HEK293T (cell line): ENCODE data around the gene ANKRD11.

Experiments
- CTCF ChIA-PET: fragments of 350-600 bp; formaldehyde crosslinking; extraction: SDS; loops from one replicate; lab custom pipeline; 2021; ENCODE audit warnings: antibody characterized with exemption, inconsistent platforms; lab: Yijun Ruan, JAX
- POLR2A ChIA-PET: fragments of 350-600 bp; formaldehyde crosslinking; extraction: SDS; loops from one replicate; lab custom pipeline; 2020; ENCODE audit warnings: antibody characterized with exemption, inconsistent platforms; lab: Yijun Ruan, JAX
- DNase-seq: peaks from one replicate; pipeline ENCODE4 v3.0.0; 2012; ENCODE audit warnings: mixed read lengths; ENCODE audit errors: extremely low spot score
- ARNT ChIP-seq: fragments of 450-650 bp; IDR thresholded peaks from 2 replicates; pipeline ENCODE4 v1.6.1; 2017; ENCODE audit warnings: mild to moderate bottlenecking
- BHLHE40 ChIP-seq: fragments of 450-650 bp; IDR thresholded peaks from 2 replicates; pipeline ENCODE4 v1.6.1; 2016; ENCODE audit warnings: mild to moderate bottlenecking, moderate library complexity, borderline replicate concordance
- CTBP1 ChIP-seq: fragments of 450-650 bp; IDR thresholded peaks from 2 replicates; pipeline ENCODE4 v1.6.1; 2016; ENCODE audit warnings: borderline replicate concordance
- ELF4 ChIP-seq: fragments of 450-650 bp; IDR thresholded peaks from 2 replicates; pipeline ENCODE4 v1.6.1; 2017; ENCODE audit warnings: antibody characterized with exemption
- FOXA1 ChIP-seq: fragments of 450-650 bp; IDR thresholded peaks from 2 replicates; pipeline ENCODE4 v1.6.1; 2016; ENCODE audit warnings: mild to moderate bottlenecking
- FOXK2 ChIP-seq: fragments of 450-650 bp; IDR thresholded peaks from 2 replicates; pipeline ENCODE4 v1.6.1; 2016; ENCODE audit warnings: mild to moderate bottlenecking
- FOXM1 ChIP-seq: fragments of 450-650 bp; IDR thresholded peaks from 2 replicates; pipeline ENCODE4 v1.6.1; 2017; ENCODE audit warnings: mild to moderate bottlenecking, borderline replicate concordance
- HDGF ChIP-seq: fragments of 450-650 bp; IDR thresholded peaks from 2 replicates; pipeline ENCODE4 v1.6.1; 2017; ENCODE audit warnings: antibody characterized with exemption, borderline replicate concordance
- L3MBTL2 ChIP-seq: fragments of 450-650 bp; conservative IDR thresholded peaks from 2 replicates; pipeline ENCODE4 v1.6.1; 2016; ENCODE audit warnings: mild to moderate bottlenecking
- LEF1 ChIP-seq: fragments of 450-650 bp; IDR thresholded peaks from 2 replicates; pipeline ENCODE4 v1.6.1; 2017; ENCODE audit warnings: mild to moderate bottlenecking, borderline replicate concordance
- NFRKB ChIP-seq: fragments of 450-650 bp; IDR thresholded peaks from 2 replicates; pipeline ENCODE4 v1.6.1; 2016; ENCODE audit warnings: mild to moderate bottlenecking, moderate library complexity
- PKNOX1 ChIP-seq: fragments of 450-650 bp; IDR thresholded peaks from 2 replicates; pipeline ENCODE4 v1.6.1; 2016
- SP1 ChIP-seq: fragments of 450-650 bp; IDR thresholded peaks from 2 replicates; pipeline ENCODE4 v1.6.1; 2017
- SUZ12 ChIP-seq: fragments of 450-650 bp; IDR thresholded peaks from 2 replicates; pipeline ENCODE4 v1.6.1; 2016; ENCODE audit warnings: mild to moderate bottlenecking
- TARDBP ChIP-seq: fragments of 450-650 bp; IDR thresholded peaks from 2 replicates; pipeline ENCODE4 v1.6.1; 2016
- ZNF384 ChIP-seq: fragments of 450-650 bp; IDR thresholded peaks from 2 replicates; pipeline ENCODE4 v1.6.1; 2016

ANKRD11 gene

GRCh38 chr16:89408315-89408714 is 82.0 kb downstream of the ANKRD11 start:
- DNase-seq, result no peak
- ChIA-PET POLR2A (no interaction called here), CTCF (no interaction called here)
- TF ChIP-seq ZNF384, result no peak
- TF ChIP-seq L3MBTL2, result no peak
- no peak for TF ChIP-seq ARNT
- no peak for TF ChIP-seq HDGF
- no peak for TF ChIP-seq SP1
- no peak for TF ChIP-seq ELF4
- no peak for TF ChIP-seq FOXK2
- TF ChIP-seq BHLHE40, result no peak
- no peak for TF ChIP-seq PKNOX1
- no peak for TF ChIP-seq FOXM1
- TF ChIP-seq SUZ12, result no peak
- TF ChIP-seq NFRKB, result no peak
- no peak for TF ChIP-seq FOXA1

GRCh38 chr16:89407925-89408300 is 82.4 kb downstream of the ANKRD11 start:
- POLR2A ChIA-PET, result no interaction called here
- no peak for TF ChIP-seq CTBP1
- TF ChIP-seq PKNOX1, result no peak
- TF ChIP-seq FOXK2, result no peak
- TF ChIP-seq TARDBP, result no peak
- TF ChIP-seq HDGF, result no peak
- no peak for TF ChIP-seq LEF1
- TF ChIP-seq FOXA1, result no peak
- no peak for TF ChIP-seq SP1
- no peak for TF ChIP-seq ZNF384
- no peak for TF ChIP-seq NFRKB
- no peak for TF ChIP-seq L3MBTL2
- TF ChIP-seq ARNT, result no peak
- TF ChIP-seq BHLHE40, result no peak
- no peak for TF ChIP-seq SUZ12
- no peak for TF ChIP-seq ELF4
- no peak for TF ChIP-seq FOXM1
- DNase-seq, result no peak
- CTCF ChIA-PET, result no interaction called here

- POLR2A ChIA-PET, result no interaction called here
- no peak for DNase-seq
- TF ChIP-seq ARNT, result no peak
- no peak for TF ChIP-seq HDGF
- no peak for TF ChIP-seq ZNF384
- TF ChIP-seq L3MBTL2, result no peak
- TF ChIP-seq TARDBP, result no peak
- TF ChIP-seq BHLHE40, result no peak
- no peak for TF ChIP-seq PKNOX1
- TF ChIP-seq SP1, result no peak
- TF ChIP-seq SUZ12, result no peak
- no peak for TF ChIP-seq NFRKB
- no peak for TF ChIP-seq FOXM1
- TF ChIP-seq FOXK2, result no peak
- CTCF ChIA-PET, result no interaction called here
Measured at GRCh38 chr16:89407282-89407924, 83.0 kb downstream of the ANKRD11 start.

GRCh38 chr16:89406277-89406888 is 84.0 kb downstream of the ANKRD11 start:
- CTCF ChIA-PET, result no interaction called here
- DNase-seq, result no peak
- POLR2A ChIA-PET, result no interaction called here
- no peak for TF ChIP-seq FOXK2
- TF ChIP-seq HDGF, result no peak
- no peak for TF ChIP-seq L3MBTL2

GRCh38 chr16:89404561-89404960 is 85.8 kb downstream of the ANKRD11 start:
- ChIA-PET POLR2A (no interaction called here), CTCF (no interaction called here)
- no peak for DNase-seq
- TF ChIP-seq SUZ12 (no peak), FOXM1 (no peak), PKNOX1 (no peak), FOXA1 (no peak), L3MBTL2 (no peak), FOXK2 (no peak), HDGF (no peak), TARDBP (no peak), ARNT (no peak), CTBP1 (no peak), ZNF384 (no peak), ELF4 (no peak), BHLHE40 (no peak), LEF1 (no peak)
